Right forelimb (tissue), 1 donor: ENCODE measurements around the gene SND1.

Source experiments
- DNase-seq: peaks from one replicate; pipeline ENCODE4 v3.0.0-alpha.2; 2018

Gene SND1

DNA sequence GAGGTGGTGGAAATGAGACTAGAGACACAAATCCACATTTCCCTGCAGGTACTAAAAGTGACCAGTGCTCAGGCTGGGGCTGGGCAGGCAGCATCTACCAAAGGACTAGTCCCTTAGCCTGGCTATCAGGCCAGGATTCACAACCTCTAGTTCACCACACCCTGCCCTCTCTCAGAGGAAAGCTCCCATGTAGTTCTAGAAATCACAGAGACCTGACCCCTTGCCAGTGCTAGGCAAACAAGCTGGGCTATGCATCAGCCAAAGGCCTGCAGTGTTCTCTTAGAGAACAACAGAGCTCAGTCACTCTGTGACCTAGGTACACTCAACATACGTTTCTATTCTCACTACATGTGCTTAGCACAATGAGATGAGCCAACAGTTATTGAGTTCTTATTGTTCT lies 405.9 kb downstream of the SND1 start:
- no peak for DNase-seq

GRCh38 chr7:128059143-128059988 lies 407.4 kb downstream of the SND1 start:
- no peak for DNase-seq

- no peak for DNase-seq
Observed at GRCh38 chr7:128060018-128060417, 408.0 kb downstream of the SND1 start.

- no peak for DNase-seq
Observed at GRCh38 chr7:128063088-128063487, 411.1 kb downstream of the SND1 start.

DNA sequence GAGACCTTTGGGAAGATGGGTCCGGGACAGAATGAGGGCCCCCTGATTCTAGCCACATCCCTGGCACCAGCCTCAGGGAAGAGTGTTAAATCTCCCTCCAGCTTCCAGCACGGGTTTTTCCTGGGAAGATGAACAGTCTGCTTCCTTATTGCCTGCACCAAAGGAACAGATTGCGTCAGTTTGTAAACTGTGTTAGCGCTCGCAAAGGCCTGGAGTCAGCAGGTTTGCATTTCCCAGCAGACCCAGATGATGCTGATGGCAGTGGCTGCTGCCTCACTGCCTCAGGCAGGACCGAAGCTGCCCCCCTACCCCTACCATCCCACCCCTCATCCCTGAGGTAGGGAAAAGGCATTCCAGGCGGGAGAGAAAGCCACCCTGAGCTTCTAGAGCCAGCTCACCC lies 413.9 kb downstream of the SND1 start:
- DNase-seq, result no peak

DNA sequence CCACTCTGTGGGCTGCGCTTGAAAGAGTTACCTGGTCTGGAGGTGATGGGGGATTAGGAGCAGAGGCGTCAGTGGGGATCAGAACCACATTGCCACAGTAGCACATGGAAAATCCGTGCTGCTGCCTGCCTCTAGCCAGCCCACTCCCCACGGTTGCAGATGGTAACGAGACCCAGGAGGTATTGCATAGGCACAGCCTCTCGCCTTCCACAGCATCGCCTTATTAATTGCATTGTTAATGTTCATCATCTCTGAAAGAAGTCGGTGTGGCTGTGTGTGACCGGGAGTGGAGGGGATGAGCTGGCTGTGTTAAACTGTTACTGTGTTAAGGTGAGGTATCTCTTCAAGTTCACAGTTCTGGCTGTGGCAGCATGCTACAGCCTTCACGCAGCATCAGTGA lies 414.4 kb downstream of the SND1 start:
- DNase-seq, result no peak

DNA sequence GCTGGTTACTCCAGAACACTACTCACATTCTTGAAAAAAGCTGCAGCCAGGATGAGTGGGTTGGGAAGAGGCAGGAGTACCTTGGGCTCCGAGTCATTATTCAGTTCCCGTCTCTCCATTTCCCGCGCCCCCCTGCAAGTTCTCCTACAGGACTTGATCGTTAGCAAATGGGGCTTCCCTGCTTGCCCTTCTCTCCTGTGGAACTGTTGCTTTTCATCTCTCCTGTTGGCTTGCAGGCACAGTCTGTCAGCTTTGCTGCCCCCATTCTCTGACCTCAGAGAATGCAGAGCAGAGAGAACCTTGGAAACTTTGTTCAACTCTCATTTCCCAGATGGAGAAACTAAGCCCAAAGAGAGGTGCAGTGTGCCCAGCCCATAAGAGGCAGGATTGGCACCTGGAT lies 414.9 kb downstream of the SND1 start:
- no peak for DNase-seq

DNA sequence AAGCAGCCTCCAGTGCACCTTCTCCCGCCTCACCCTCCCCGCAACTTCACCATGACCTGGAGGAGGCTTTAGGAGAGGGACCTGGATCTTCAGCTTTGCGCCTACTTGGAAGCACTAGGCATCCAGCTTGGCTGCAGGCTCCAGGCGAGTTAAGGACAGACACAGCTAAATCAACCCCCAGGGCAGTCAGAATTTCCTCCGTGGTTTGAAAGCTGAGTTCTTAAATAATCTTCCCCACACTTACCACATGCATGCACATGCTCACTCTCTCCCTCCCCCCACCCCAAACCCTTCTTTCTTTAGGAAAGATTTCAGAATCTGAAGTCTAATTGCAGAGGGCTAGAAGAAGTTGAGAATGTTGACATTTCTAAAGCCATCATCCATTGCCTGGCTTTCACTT lies 416.0 kb downstream of the SND1 start:
- no peak for DNase-seq

- DNase-seq, result no peak
Observed at GRCh38 chr7:128068785-128069184, 416.8 kb downstream of the SND1 start.

DNA sequence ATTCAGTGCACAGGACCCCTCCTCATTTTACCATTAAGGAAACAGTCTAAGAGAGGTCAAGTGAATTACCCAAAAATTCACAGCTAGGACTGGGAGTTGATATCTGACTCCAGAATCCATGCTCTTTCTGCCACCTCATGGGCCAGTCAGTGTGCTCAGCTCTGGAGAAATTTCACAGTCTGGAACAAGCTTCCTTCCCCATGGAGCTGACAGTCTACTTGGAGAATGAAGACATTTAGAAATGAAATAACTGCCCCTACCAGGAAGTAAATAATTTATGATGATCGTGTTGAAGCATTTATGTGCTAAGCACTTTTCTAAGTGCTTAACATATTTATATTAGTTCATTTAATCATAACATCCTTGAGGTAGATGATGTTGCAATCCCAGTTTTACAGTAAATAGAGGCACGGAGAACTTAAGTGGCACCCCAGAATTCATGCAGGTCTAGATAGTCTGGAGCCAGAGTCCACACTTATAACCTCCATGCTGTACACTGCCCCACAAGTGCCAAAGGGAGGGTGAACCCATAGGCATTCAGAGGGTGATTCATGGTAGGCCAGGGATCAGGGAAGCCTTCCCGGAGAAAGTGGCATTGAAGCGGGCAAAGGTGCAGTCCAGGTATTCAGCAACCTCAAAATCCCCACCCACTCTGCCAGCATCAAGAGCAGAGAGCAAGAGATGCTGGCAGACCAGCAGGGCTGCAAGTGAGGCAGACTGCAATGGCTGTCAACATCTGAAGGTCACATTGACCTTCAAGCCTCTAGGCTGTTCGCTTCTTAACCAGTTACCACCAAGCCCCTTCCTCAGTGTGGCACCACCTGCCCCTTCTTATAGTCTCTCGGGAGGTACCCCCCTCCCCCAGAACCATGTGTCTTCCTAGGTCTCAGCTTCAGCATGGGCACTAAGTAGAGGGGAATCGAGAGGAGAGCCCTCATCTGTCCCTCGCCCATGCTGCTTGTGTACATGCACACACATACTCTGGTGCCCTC lies 417.7 kb downstream of the SND1 start:
- no peak for DNase-seq

DNA sequence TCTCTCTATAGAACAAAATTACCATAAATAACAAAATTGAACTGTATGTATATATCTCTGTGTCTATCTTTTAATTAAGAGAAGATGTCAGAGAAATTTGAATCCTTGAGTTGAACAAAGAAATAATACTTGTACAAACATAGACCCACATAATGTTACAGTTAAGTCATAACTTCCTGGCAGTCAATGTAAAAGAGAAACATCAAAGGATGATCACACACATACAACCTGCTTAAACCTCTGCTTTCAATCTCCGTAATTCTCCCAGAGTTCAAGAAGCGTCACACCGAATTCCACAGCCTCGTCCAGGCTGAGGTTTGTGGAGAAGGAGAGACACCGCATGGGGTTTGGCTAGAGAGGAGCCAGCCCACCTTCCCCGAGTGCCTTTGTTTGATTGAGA lies 419.4 kb downstream of the SND1 start:
- no peak for DNase-seq

- no peak for DNase-seq
Observed at GRCh38 chr7:128071801-128072200, 419.8 kb downstream of the SND1 start.

DNA sequence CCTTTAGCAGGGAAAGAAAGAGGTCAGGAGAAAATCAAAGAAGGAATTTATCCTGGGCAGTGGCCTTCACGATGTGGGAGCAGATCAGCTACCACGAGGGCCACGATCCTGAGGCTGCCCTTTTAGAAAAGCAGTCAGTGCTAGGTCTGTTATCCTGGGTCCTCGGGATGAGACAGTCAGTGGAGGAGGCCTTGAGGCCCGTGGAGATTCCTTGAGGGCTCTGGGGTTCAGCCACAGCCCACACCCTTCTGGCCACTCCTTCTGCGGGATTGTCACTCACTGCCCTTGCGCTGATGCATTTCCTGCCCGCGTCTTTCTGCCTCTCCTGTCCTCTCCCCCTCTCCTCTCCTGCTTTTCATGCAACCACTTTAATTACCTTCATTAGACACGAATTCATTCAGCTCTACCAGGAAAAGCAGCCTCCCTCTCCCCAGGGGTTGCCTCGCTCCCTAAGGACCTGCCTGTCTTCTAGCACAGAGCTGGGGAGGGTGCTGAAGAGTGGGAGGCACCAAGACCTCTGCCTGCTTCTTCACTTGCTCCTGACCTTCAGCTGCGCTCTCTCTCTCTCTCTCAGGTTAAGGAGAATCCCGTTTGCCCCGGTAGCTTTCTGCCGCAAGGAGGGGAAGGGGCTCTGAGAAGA lies 421.8 kb downstream of the SND1 start:
- DNase-seq, result no peak

DNA sequence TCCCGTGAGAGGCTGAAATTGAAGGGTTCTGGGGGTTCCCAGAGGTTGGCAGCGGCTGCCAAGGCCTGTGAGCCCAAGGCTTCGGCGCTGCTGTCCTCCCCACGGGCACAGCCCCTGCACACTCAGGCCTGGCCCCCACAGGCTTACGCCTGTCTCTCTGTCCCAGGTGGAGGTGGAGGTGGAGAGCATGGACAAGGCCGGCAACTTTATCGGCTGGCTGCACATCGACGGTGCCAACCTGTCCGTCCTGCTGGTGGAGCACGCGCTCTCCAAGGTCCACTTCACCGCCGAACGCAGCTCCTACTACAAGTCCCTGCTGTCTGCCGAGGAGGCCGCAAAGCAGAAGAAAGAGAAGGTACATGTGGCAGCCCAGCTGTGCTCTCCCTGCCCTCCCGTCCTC lies 422.3 kb downstream of the SND1 start:
- DNase-seq, result no peak

GRCh38 chr7:128074736-128075135 lies 422.7 kb downstream of the SND1 start:
- DNase-seq, result no peak

GRCh38 chr7:128075242-128076095 lies 423.5 kb downstream of the SND1 start:
- DNase-seq, result no peak

- no peak for DNase-seq
Observed at GRCh38 chr7:128076196-128076795, 424.3 kb downstream of the SND1 start.

- DNase-seq, result peak; percentile 81
Observed at GRCh38 chr7:128076796-128077271, 424.8 kb downstream of the SND1 start.

DNA sequence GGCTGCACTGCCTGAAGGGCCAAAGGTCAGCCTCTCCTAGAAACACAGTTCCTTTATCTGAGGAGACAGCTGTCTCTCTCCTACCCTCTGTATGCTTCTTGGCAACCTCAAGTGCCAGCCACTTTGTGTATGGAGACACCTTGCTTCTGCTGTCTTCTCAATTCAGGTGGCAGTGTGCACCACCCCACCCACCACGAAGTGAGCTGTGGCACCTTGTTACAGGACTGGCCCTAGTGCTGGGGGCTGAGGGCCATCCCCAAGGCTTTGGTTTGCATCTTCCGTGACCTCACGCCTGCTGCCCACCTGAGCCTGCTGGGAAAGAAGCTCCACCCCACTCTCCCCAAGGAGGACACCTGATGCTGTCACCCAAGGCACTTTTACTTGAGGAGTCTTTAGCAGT lies 426.3 kb downstream of the SND1 start:
- no peak for DNase-seq

GRCh38 chr7:128080169-128080568 lies 428.2 kb downstream of the SND1 start:
- no peak for DNase-seq

DNA sequence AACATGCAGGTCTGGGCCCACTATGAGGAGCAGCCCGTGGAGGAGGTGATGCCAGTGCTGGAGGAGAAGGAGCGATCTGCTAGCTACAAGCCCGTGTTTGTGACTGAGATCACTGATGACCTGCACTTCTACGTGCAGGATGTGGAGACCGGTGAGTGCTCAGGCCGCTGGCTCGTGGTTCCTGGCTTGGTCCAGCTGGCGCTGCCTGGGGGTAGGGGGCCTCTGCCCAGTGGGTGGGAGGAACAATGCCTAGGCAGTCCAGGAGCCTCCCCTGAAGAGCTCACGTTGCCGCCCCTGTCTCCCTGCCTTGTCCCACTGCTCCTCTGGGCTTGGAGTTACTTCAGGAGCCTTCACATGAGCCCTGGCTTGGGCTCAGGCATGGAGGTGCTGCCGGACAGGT lies 429.4 kb downstream of the SND1 start:
- DNase-seq, result no peak

DNA sequence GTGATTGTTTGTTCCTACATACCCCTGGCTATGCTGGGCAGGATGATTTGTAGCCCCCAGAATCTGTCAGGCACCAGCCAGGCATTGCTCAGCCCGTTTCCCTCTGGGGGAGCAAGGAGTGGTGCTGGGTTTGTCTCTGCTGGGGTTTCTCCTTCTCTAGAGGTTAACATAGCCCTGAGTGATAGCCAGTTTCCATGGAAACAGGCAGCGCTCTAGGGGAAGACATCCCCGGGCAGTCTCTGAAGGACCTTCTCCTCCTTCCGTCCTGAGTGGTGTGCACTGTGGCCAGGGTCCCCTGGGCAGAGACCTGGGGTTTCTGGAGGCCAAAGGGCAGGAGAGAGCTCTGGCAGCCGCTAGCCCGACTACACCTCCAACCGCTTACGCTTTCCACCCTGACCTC lies 429.8 kb downstream of the SND1 start:
- no peak for DNase-seq
